Astrocyte of the spinal cord (primary cell): ENCODE measurements around the gene OSGEPL1.
"Not testable (repeated sequence)": the region's sequence is repeated elsewhere in the genome, so short reads cannot be mapped to it uniquely, and the experiment has no call there.

Source experiments
- DNase-seq: peaks from one replicate; pipeline ENCODE4 v3.0.0; 2011; ENCODE audit warnings: low read depth, low spot score
- H3K4me3 ChIP-seq: 2 replicates; pipeline ENCODE4 v1.5.1; 2011; ENCODE audit warnings: low read depth, mild to moderate bottlenecking, low read length, moderate library complexity
- CTCF ChIP-seq: IDR thresholded peaks from 2 replicates; pipeline ENCODE4 v1.5.1; 2012; ENCODE audit warnings: low read depth, mild to moderate bottlenecking, low read length, inconsistent platforms
- in situ Hi-C: cut with HindIII; loops from 2 replicates; pipeline ENCODE4 v1.10.0; 2017; ENCODE audit warnings: low sequenced_read_pairs

The OSGEPL1 gene

GRCh38 chr2:189751080-189751658 lies 11.4 kb downstream of the OSGEPL1 start:
- peak; percentile 23 for DNase-seq
- in situ Hi-C loops = no loop called here
- peak; percentile 77 for TF ChIP-seq CTCF
- H3K4me3 ChIP-seq = no peak overlapping the region

DNA sequence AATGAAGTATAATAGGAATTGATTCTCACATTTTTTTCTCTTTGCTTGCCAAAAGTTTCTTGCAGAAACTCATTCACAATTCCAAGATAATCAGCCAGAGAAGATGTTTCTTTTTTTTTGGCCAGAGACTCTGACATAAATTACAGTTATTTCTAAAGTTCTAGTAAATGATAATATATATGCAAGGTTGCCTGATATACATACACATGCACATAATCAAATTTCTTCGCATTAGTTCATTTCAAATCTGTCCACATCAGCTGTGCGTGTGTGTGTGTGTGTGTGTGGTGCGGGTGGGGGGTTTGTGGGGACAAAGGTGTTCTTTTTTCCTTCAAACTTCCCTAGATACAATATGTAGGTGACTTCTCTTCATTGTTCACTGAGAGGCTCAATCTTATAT lies 33.2 kb downstream of the OSGEPL1 start:
- in situ Hi-C loops = no loop called here
- TF ChIP-seq CTCF = no peak

DNA sequence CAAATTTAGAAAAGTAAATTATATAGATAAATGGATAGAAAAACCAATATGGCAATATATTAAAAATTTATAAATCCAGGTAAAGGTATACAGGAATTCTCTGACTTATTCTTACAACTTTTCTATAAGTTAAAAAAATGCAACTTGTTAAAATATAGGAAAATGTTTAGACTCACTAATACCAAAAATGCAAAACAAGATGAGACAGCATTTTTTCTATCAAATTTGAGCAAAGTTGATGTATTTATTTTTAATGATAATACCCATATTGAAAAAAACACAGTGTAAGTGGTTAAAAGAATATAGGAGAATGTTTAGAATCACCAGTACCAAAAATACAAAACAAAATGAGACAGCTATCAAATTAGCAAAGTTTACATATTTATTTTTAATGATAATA lies 35.7 kb downstream of the OSGEPL1 start:
- in situ Hi-C loops = no loop called here
- TF ChIP-seq CTCF = no peak
- H3K4me3 ChIP-seq = no peak overlapping the region
- no peak for DNase-seq

More for the DNA sequence above, 33.2 kb downstream of the OSGEPL1 start:
- DNase-seq = no peak
- no peak overlapping the region for H3K4me3 ChIP-seq

- no peak for DNase-seq
- H3K4me3 ChIP-seq = no peak overlapping the region
- in situ Hi-C loops = no loop called here
- no peak for TF ChIP-seq CTCF
Observed at GRCh38 chr2:189726271-189726670, 36.3 kb downstream of the OSGEPL1 start.

GRCh38 chr2:189723192-189723591 lies 39.4 kb downstream of the OSGEPL1 start:
- no peak overlapping the region for H3K4me3 ChIP-seq
- in situ Hi-C loops = no loop called here
- DNase-seq = no peak
- no peak for TF ChIP-seq CTCF

DNA sequence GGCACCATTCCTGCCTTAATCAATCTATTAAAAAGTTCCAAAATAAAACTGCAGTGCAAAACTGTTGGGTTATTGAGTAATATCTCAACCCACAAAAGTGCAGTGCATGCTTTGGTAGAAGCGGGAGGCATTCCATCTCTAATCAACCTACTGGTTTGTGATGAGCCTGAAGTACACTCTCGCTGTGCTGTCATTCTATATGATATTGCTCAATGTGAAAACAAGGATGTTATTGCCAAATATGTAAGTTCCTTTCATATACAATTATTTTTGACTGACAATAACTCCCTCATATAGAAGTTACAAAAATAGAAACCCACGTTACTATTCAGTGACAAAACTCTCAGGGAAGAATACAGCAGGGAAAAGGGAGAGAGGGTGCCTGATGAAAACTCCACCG lies 43.0 kb downstream of the OSGEPL1 start:
- H3K4me3 ChIP-seq = no peak overlapping the region
- no peak for TF ChIP-seq CTCF
- DNase-seq = no peak
- in situ Hi-C loops = no loop called here

- in situ Hi-C loops, H3K4me3 ChIP-seq, DNase-seq: not testable (repeated sequence)
Observed at GRCh38 chr2:189717593-189717992, 45.0 kb downstream of the OSGEPL1 start.
